GM12878 (cell line): Measurements from ENCODE around the gene CTDSP1. TPM values are rescaled to one million over a fixed set of nuclear protein-coding genes. Genes with fewer than 3 reads are reported as not detected.

Source experiments
- ATAC-seq: fragments of 200-7000 bp; cut with Tn5 transposase; 3 replicates; pipeline ENCODE4 v1.9.1; 2020; ENCODE audit warnings: mild to moderate bottlenecking, moderate library complexity
- BruUV-seq: library from RNA; stranded (reverse); fragments of 400-500 nt; replicated peaks from 2 replicates; lab custom pipeline; 2021; lab: Mats Ljungman, UMichigan
- CTCF ChIA-PET: fragments of 300-600 bp; sonication (Branson Sonifier 250); formaldehyde crosslinking; extraction: SDS; loops from one replicate; lab custom pipeline; 2021; ENCODE audit warnings: inconsistent platforms; lab: Yijun Ruan, JAX
- POLR2A ChIA-PET: fragments of 350-600 bp; formaldehyde crosslinking; extraction: SDS; loops from one replicate; lab custom pipeline; 2021; ENCODE audit warnings: inconsistent platforms; lab: Charles Lee
- RAD21 ChIA-PET: fragments of 300-600 bp; sonication (Branson Sonifier 250); formaldehyde crosslinking; loops from one replicate; lab custom pipeline; 2023; ENCODE audit warnings: antibody characterized with exemption; ENCODE audit not compliant: unreplicated experiment; lab: Charles Lee
- SMC1A ChIA-PET: fragments of 300-600 bp; sonication (Branson Sonifier 250); formaldehyde crosslinking; loops from one replicate; lab custom pipeline; 2023; ENCODE audit not compliant: unreplicated experiment, uncharacterized antibody; lab: Charles Lee
- DNase-seq: peaks from one replicate; pipeline ENCODE4 v3.0.0-alpha.2; 2011; ENCODE audit warnings: low read depth, low spot score
- FAIRE-seq: peaks from 3 replicates; lab custom pipeline; 2011; peaks lifted over from hg19 to GRCh38; lab: Jason Lieb, UNC
- H2AFZ ChIP-seq: 2 replicates; pipeline ENCODE4 v1.6.0; 2011; ENCODE audit warnings: low read depth, low read length, control low read depth; ENCODE audit not compliant: control insufficient read depth
- H3K27ac ChIP-seq: 2 replicates; pipeline ENCODE4 v1.5.1; 2011; ENCODE audit warnings: control low read depth; ENCODE audit not compliant: control insufficient read depth, insufficient read depth
- H3K27me3 ChIP-seq, 2 experiments: replicated peaks in 1 of 2; 2 replicates each; pipeline versions ENCODE4 v1.6.0 to v1.6.1; 2011; ENCODE audit warnings: low read length in 1 of 2; ENCODE audit not compliant: control insufficient read depth in 2 of 2, insufficient read depth in 2 of 2
- H3K36me3 ChIP-seq, 2 experiments: 2 replicates each; pipeline ENCODE4 v1.5.1; 2011; ENCODE audit warnings: low read length in 1 of 2; ENCODE audit not compliant: control insufficient read depth in 2 of 2, insufficient read depth in 2 of 2
- H3K4me1 ChIP-seq: 2 replicates; pipeline ENCODE4 v1.6.1; 2011; ENCODE audit warnings: mild to moderate bottlenecking, low read length, moderate library complexity, mixed read lengths; ENCODE audit not compliant: control insufficient read depth, insufficient read depth
- H3K4me2 ChIP-seq: 2 replicates; pipeline ENCODE4 v1.6.0; 2011; ENCODE audit warnings: control low read depth; ENCODE audit not compliant: control insufficient read depth, insufficient read depth
- H3K4me3 ChIP-seq: fragments of 200-600 bp; sonication (generic); 2 replicates; pipeline ENCODE4 v1.5.1; 2016
- H3K79me2 ChIP-seq: 2 replicates; pipeline ENCODE4 v1.6.0; 2011; ENCODE audit warnings: low read length; ENCODE audit not compliant: control insufficient read depth, insufficient read depth
- H3K9ac ChIP-seq: 2 replicates; pipeline ENCODE4 v1.8.0; 2011; ENCODE audit warnings: low read length, control low read depth, mixed read lengths; ENCODE audit not compliant: control insufficient read depth, insufficient read depth
- H3K9me3 ChIP-seq: replicated peaks from 3 replicates; pipeline ENCODE4 v1.5.1; 2011; ENCODE audit warnings: mild to moderate bottlenecking, low read length; ENCODE audit not compliant: control insufficient read depth, insufficient read depth
- H4K20me1 ChIP-seq: 2 replicates; pipeline ENCODE4 v1.6.0; 2011; ENCODE audit not compliant: control insufficient read depth, insufficient read depth
- BCL3 ChIP-seq: IDR thresholded peaks from 2 replicates; pipeline ENCODE4 v1.6.1; 2011; ENCODE audit warnings: borderline replicate concordance, low read depth, mild to moderate bottlenecking, moderate library complexity, low read length; ENCODE audit not compliant: insufficient read depth, poor library complexity, severe bottlenecking
- CBFB ChIP-seq: IDR thresholded peaks from 2 replicates; pipeline ENCODE4 v1.6.1; 2016; ENCODE audit warnings: antibody characterized with exemption, low read depth
- CHD1 ChIP-seq: IDR thresholded peaks from 2 replicates; pipeline ENCODE4 v1.6.1; 2012; ENCODE audit warnings: low read depth, low read length, improper control_type of control experiment
- E2F4 ChIP-seq: IDR thresholded peaks from 2 replicates; pipeline ENCODE4 v1.6.1; 2012; ENCODE audit warnings: low read depth, low read length, improper control_type of control experiment
- ETV6 ChIP-seq, 2 experiments: fragments of 450-650 bp in 1 of 2; IDR thresholded peaks in 1 of 2; conservative IDR thresholded peaks in 1 of 2; 2 replicates each; pipeline ENCODE4 v1.6.1; 2014; ENCODE audit warnings: antibody characterized with exemption in 1 of 2, borderline replicate concordance in 1 of 2, low read depth in 1 of 2, mild to moderate bottlenecking in 1 of 2, moderate library complexity in 1 of 2
- IRF5 ChIP-seq: fragments of 450-650 bp; IDR thresholded peaks from 2 replicates; pipeline ENCODE4 v1.6.1; 2017; ENCODE audit warnings: borderline replicate concordance
- MYC ChIP-seq: IDR thresholded peaks from 2 replicates; pipeline ENCODE4 v1.6.1; 2011; ENCODE audit warnings: mild to moderate bottlenecking, low read length, moderate library complexity, inconsistent platforms; ENCODE audit not compliant: insufficient read depth, insufficient replicate concordance, insufficient read length, severe bottlenecking
- POU2F2 ChIP-seq: IDR thresholded peaks from 3 replicates; pipeline ENCODE4 v1.6.1; 2011; ENCODE audit warnings: low read depth, mild to moderate bottlenecking, low read length, borderline replicate concordance
- STAT1 ChIP-seq: fragments of 450-650 bp; conservative IDR thresholded peaks from 2 replicates; pipeline ENCODE4 v1.6.1; 2014; ENCODE audit warnings: antibody characterized with exemption, mild to moderate bottlenecking
- USF1 ChIP-seq: IDR thresholded peaks from 2 replicates; pipeline ENCODE4 v1.6.1; 2011; ENCODE audit warnings: borderline replicate concordance, low read depth, mild to moderate bottlenecking, moderate library complexity, mixed read lengths, low read length; ENCODE audit not compliant: insufficient read depth; ENCODE audit errors: extremely low read length
- ZBTB33 ChIP-seq: fragments of 450-650 bp; IDR thresholded peaks from 2 replicates; pipeline ENCODE4 v1.6.1; 2017; ENCODE audit warnings: mild to moderate bottlenecking
- ZNF622 ChIP-seq: fragments of 450-650 bp; IDR thresholded peaks from 2 replicates; pipeline ENCODE4 v1.6.1; 2017; ENCODE audit warnings: mild to moderate bottlenecking, inconsistent platforms
- WGBS: methylation state at CpG from one replicate; pipeline ENCODE4 v1.1.6; 2016; ENCODE audit warnings: low lambda C conversion rate; ENCODE audit not compliant: insufficient replicate concordance, insufficient coverage; ENCODE audit errors: missing lambda C conversion rate; 5-methylcytosine and 5-hydroxymethylcytosine counted together
- in situ Hi-C: fragments of 300-500 bp; cut with MboI; formaldehyde crosslinking; loops from 9 replicates; pipeline ENCODE4 v1.14.3; 2018; ENCODE audit warnings: mixed read lengths
- intact Hi-C: fragments of 100-400 bp; cut with micrococcal nuclease; formaldehyde crosslinking; loops from one replicate; pipeline ENCODE4 v1.14.2; 2022; ENCODE audit not compliant: unreplicated experiment
- polyA plus RNA-seq, 11 experiments: library from polyadenylated mRNA; depleted of rRNA in 4 of 11; unstranded in 6 of 11; stranded (reverse) in 5 of 11; fragments of >200 nt; fragmentation: Nextera tagmentation in 4 of 11; fragmentation: Illumina TruSeq in 1 of 11; extraction: Ambion mirVana in 4 of 11; extraction: Trizol in 1 of 11; gene quantifications; 1 replicate in 1 of 11; 2 replicates in 10 of 11; pipeline versions ENCODE4 v1.2.1 to v1.2.3, GENCODE V29; 2011 to 2016; ENCODE audit warnings: inconsistent platforms in 2 of 11, missing spikeins in 2 of 11, low read depth in 1 of 11
- total RNA-seq, 4 experiments: library from RNA; depleted of rRNA in 3 of 4; stranded (reverse); fragments of >200 nt in 3 of 4; fragmentation: Illumina TruSeq in 1 of 4; extraction: Trizol in 1 of 4; gene quantifications; 2 replicates each; pipeline versions ENCODE4 v1.2.1 to v1.2.3, GENCODE V29; 2013 to 2021

The CTDSP1 gene
- total and polyA plus RNA-seq, 10 of the 15 experiments (the other 5 are each of a cell fraction or from before 2014, with no cell fraction given) = 3.0 to 75.9 (median 34.4) TPM

- H3K4me3 ChIP-seq = no peak overlapping the region
- DNase-seq (no peak), FAIRE-seq (no peak), ATAC-seq (no peak)
- no peak overlapping the region for H3K9ac ChIP-seq
- H3K27ac ChIP-seq = no peak overlapping the region
- no peak for TF ChIP-seq STAT1
- no peak for TF ChIP-seq IRF5
- TF ChIP-seq CBFB = no peak
- no peak for TF ChIP-seq ZBTB33
- TF ChIP-seq BCL3 = no peak
- no peak for TF ChIP-seq CHD1
- TF ChIP-seq ETV6 (conservative IDR thresholded peaks at IDR 0.05 in 1 of 2, IDR thresholded peaks at IDR 0.05 in 1 of 2; ENCODE audit: borderline replicate concordance in 1 of 2, low read depth in 1 of 2) = no peak
- TF ChIP-seq E2F4 = no peak
- TF ChIP-seq USF1 = no peak
- no peak for TF ChIP-seq ZNF622
- no peak for TF ChIP-seq MYC
- no peak for TF ChIP-seq POU2F2
- in situ Hi-C loops (loop anchor here (25.0 kb wide), 1 partner anchor 88 kb away; the partner anchor contains the start of gene TMBIM1), intact Hi-C loops (no loop called here)
- 17% methylated on average over 2 of the region's 2 CpGs for WGBS
- RAD21 ChIA-PET = no interaction called here
- POLR2A ChIA-PET = no interaction called here
- H2AFZ ChIP-seq = no peak overlapping the region
- H3K36me3 ChIP-seq = no peaks in the 10 kb centered on the region
- SMC1A ChIA-PET = no interaction called here
- H3K4me2 ChIP-seq = no peak overlapping the region
- no TSS peak for BruUV-seq
- no peaks in the 10 kb centered on the region for H3K9me3 ChIP-seq
- H3K4me1 ChIP-seq = no peaks in the 10 kb centered on the region
- no peaks in the 10 kb centered on the region for H3K27me3 ChIP-seq
- H4K20me1 ChIP-seq = no peaks in the 10 kb centered on the region
- no peaks in the 10 kb centered on the region for H3K79me2 ChIP-seq
- CTCF ChIA-PET = no interaction called here
These were observed 24.5 kb upstream of the CTDSP1 start for GRCh38 chr2:218375212-218375611.
